WTC11 (cell line): ENCODE measurements around the gene AKAP13. TPM values are rescaled to one million over a fixed set of nuclear protein-coding genes. Genes with fewer than 3 reads are reported as not detected.

Experiments used
- ATAC-seq: fragments of 200-7000 bp; cut with Tn5 transposase; 2 replicates; pipeline ENCODE4 v1.10.0; 2021; ENCODE audit warnings: mild to moderate bottlenecking, moderate library complexity
- CTCF ChIA-PET: fragments of 300-600 bp; sonication (Branson Sonifier 250); formaldehyde crosslinking; loops from one replicate; lab custom pipeline; 2021; ENCODE audit warnings: antibody characterized with exemption; lab: Charles Lee
- POLR2A ChIA-PET: fragments of 350-600 bp; sonication (Branson Sonifier 250); formaldehyde crosslinking; loops from one replicate; lab custom pipeline; 2021; ENCODE audit warnings: antibody characterized with exemption; lab: Charles Lee
- DNase-seq: peaks from one replicate; pipeline ENCODE4 v3.0.0; 2021; ENCODE audit warnings: low spot score
- H3K27ac Mint-ChIP-seq: 2 replicates; pipeline ENCODE4 v1.8.0; 2021; ENCODE audit warnings: mixed read lengths
- H3K27me3 Mint-ChIP-seq: 2 replicates; pipeline ENCODE4 v1.8.0; 2021; ENCODE audit warnings: low read depth, mild to moderate bottlenecking, moderate library complexity, mixed read lengths
- H3K36me3 Mint-ChIP-seq: 2 replicates; pipeline ENCODE4 v1.8.0; 2021; ENCODE audit warnings: mixed read lengths
- H3K4me1 Mint-ChIP-seq: 2 replicates; pipeline ENCODE4 v1.8.0; 2022; ENCODE audit warnings: mixed read lengths
- H3K4me3 Mint-ChIP-seq: 2 replicates; pipeline ENCODE4 v1.8.0; 2021; ENCODE audit warnings: mild to moderate bottlenecking, moderate library complexity, mixed read lengths
- H3K9me3 Mint-ChIP-seq: 2 replicates; pipeline ENCODE4 v1.8.0; 2021; ENCODE audit warnings: mixed read lengths
- ARID4B ChIP-seq: sonication (generic); formaldehyde crosslinking; IDR thresholded peaks from 2 replicates; pipeline ENCODE4 v1.8.0; 2023; ENCODE audit warnings: missing genetic modification reagents, mild to moderate bottlenecking, borderline replicate concordance
- ATF2 ChIP-seq: sonication (generic); formaldehyde crosslinking; IDR thresholded peaks from 2 replicates; pipeline ENCODE4 v1.8.1; 2022; ENCODE audit warnings: low read depth, missing genetic modification reagents, borderline replicate concordance
- ATF6 ChIP-seq: sonication (generic); formaldehyde crosslinking; IDR thresholded peaks from 2 replicates; pipeline ENCODE4 v1.8.1; 2023; ENCODE audit warnings: mild to moderate bottlenecking, missing genetic modification reagents
- CREM ChIP-seq: sonication (generic); formaldehyde crosslinking; IDR thresholded peaks from 2 replicates; pipeline ENCODE4 v1.8.1; 2022; ENCODE audit warnings: mild to moderate bottlenecking, missing genetic modification reagents, moderate library complexity
- E2F4 ChIP-seq: sonication (generic); formaldehyde crosslinking; IDR thresholded peaks from 2 replicates; pipeline ENCODE4 v1.8.1; 2022; ENCODE audit warnings: low read depth, mild to moderate bottlenecking, moderate library complexity, missing genetic modification reagents, borderline replicate concordance
- E2F5 ChIP-seq: sonication (generic); formaldehyde crosslinking; IDR thresholded peaks from 2 replicates; pipeline ENCODE4 v1.8.1; 2022; ENCODE audit warnings: mild to moderate bottlenecking, moderate library complexity, missing genetic modification reagents
- ELF4 ChIP-seq: sonication (generic); formaldehyde crosslinking; IDR thresholded peaks from 2 replicates; pipeline ENCODE4 v1.8.1; 2022; ENCODE audit warnings: low read depth, mild to moderate bottlenecking, moderate library complexity, missing genetic modification reagents
- FOXP4 ChIP-seq: sonication (generic); formaldehyde crosslinking; IDR thresholded peaks from 2 replicates; pipeline ENCODE4 v1.8.0; 2022; ENCODE audit warnings: mild to moderate bottlenecking, missing genetic modification reagents
- KAT7 ChIP-seq: sonication (generic); formaldehyde crosslinking; IDR thresholded peaks from 2 replicates; pipeline ENCODE4 v1.8.1; 2023; ENCODE audit warnings: missing genetic modification reagents, mild to moderate bottlenecking, borderline replicate concordance
- TCF7 ChIP-seq: sonication (generic); formaldehyde crosslinking; IDR thresholded peaks from 2 replicates; pipeline ENCODE4 v1.8.0; 2022; ENCODE audit warnings: mild to moderate bottlenecking, low read depth, missing genetic modification reagents, moderate library complexity
- USF1 ChIP-seq: sonication (generic); formaldehyde crosslinking; IDR thresholded peaks from 2 replicates; pipeline ENCODE4 v1.8.0; 2022; ENCODE audit warnings: mild to moderate bottlenecking, missing genetic modification reagents
- ZBTB21 ChIP-seq: sonication (generic); formaldehyde crosslinking; IDR thresholded peaks from 2 replicates; pipeline ENCODE4 v1.8.1; 2023; ENCODE audit warnings: mild to moderate bottlenecking, missing genetic modification reagents, borderline replicate concordance
- ZBTB43 ChIP-seq: sonication (generic); formaldehyde crosslinking; IDR thresholded peaks from 2 replicates; pipeline ENCODE4 v1.8.1; 2023; ENCODE audit warnings: mild to moderate bottlenecking, missing genetic modification reagents
- ZNF138 ChIP-seq: sonication (generic); formaldehyde crosslinking; conservative IDR thresholded peaks from 2 replicates; pipeline ENCODE4 v1.8.1; 2022; ENCODE audit warnings: mild to moderate bottlenecking, moderate library complexity, missing genetic modification reagents
- ZNF416 ChIP-seq: fragments of 250-450 bp; sonication (Bioruptor Pico); IDR thresholded peaks from 2 replicates; pipeline ENCODE4 v1.9.0; 2021; ENCODE audit warnings: mild to moderate bottlenecking, inconsistent platforms
- ZNF512 ChIP-seq: sonication (generic); formaldehyde crosslinking; IDR thresholded peaks from 2 replicates; pipeline ENCODE4 v1.8.1; 2022; ENCODE audit warnings: missing genetic modification reagents, borderline replicate concordance
- total RNA-seq: library from RNA; stranded (reverse); gene quantifications from 3 replicates; pipeline ENCODE4 v1.2.3, GENCODE V29; 2021

The AKAP13 gene
- total RNA-seq, 1 experiment from 2014 or later = 50.3 TPM

- ChIA-PET CTCF (interaction anchor here (0.8 to 1.5 kb wide), 2 partner anchors 27 to 48 kb away, joined by 5 to 8 read pairs; no protein-coding TSS in a partner anchor), POLR2A (no interaction called here)
- no peak overlapping the region for H3K27ac Mint-ChIP-seq
- ATAC-seq = no peak
- H3K36me3 Mint-ChIP-seq = no peaks in the 10 kb centered on the region; the same call in 1 of the 2 replicates
- no peaks in the 10 kb centered on the region for H3K9me3 Mint-ChIP-seq
- TF ChIP-seq ZBTB43 (CRISPR knock-in tag) (no peak), ELF4 (no peak), ARID4B (no peak), TCF7 (CRISPR knock-in tag) (no peak), KAT7 (CRISPR knock-in tag) (no peak), FOXP4 (no peak), E2F4 (no peak), ATF6 (CRISPR knock-in tag) (no peak), E2F5 (CRISPR knock-in tag) (no peak), ZNF416 (no peak), CREM (CRISPR knock-in tag) (no peak)
- no peaks in the 10 kb centered on the region for H3K27me3 Mint-ChIP-seq
- H3K4me1 Mint-ChIP-seq = peaks cover 14% of the 10 kb centered on the region
- DNase-seq = no peak
- no peak overlapping the region for H3K4me3 Mint-ChIP-seq
These were observed 211.2 kb downstream of the AKAP13 start for GRCh38 chr15:85591622-85592021.

- DNase-seq (no peak), ATAC-seq (no peak)
- POLR2A ChIA-PET = no interaction called here
- H3K27ac Mint-ChIP-seq = no peak overlapping the region
- peaks cover 14% of the 10 kb centered on the region for H3K4me1 Mint-ChIP-seq
- H3K4me3 Mint-ChIP-seq = no peak overlapping the region
- H3K36me3 Mint-ChIP-seq = no peaks in the 10 kb centered on the region; the same call in 1 of the 2 replicates
- H3K9me3 Mint-ChIP-seq = no peaks in the 10 kb centered on the region
- no peaks in the 10 kb centered on the region for H3K27me3 Mint-ChIP-seq
- CTCF ChIA-PET = interaction anchor here (0.8 to 1.5 kb wide), 2 partner anchors 26 to 48 kb away, joined by 5 to 8 read pairs; no protein-coding TSS in a partner anchor
- no peak for TF ChIP-seq ZNF512
- no peak for TF ChIP-seq ATF2 (CRISPR knock-in tag)
- no peak for TF ChIP-seq USF1
- no peak for TF ChIP-seq ZBTB21 (CRISPR knock-in tag)
- no peak for TF ChIP-seq ZNF138 (CRISPR knock-in tag)
- TF ChIP-seq ATF6 (CRISPR knock-in tag) = no peak
These were observed 211.7 kb downstream of the AKAP13 start for GRCh38 chr15:85592148-85592547.
